Endothelial cell of hepatic sinusoid (primary cell): Measurements from ENCODE around the gene BDKRB2.

ENCODE experiments used
- in situ Hi-C: cut with HindIII; loops from 2 replicates; pipeline ENCODE4 v1.10.0; 2017; ENCODE audit warnings: low sequenced_read_pairs

Gene BDKRB2

GRCh38 chr14:96197969-96198368 is 6.7 kb upstream of the BDKRB2 start:
- in situ Hi-C loops = no loop called here

GRCh38 chr14:96198430-96199130 is 6.1 kb upstream of the BDKRB2 start:
- in situ Hi-C loops = no loop called here

- in situ Hi-C loops = no loop called here
Measured at GRCh38 chr14:96201157-96201556, 3.5 kb upstream of the BDKRB2 start.

GRCh38 chr14:96201965-96202364 is 2.7 kb upstream of the BDKRB2 start:
- in situ Hi-C loops = no loop called here

- in situ Hi-C loops = no loop called here
Measured at GRCh38 chr14:96202441-96203094, 2.1 kb upstream of the BDKRB2 start.

GRCh38 chr14:96203116-96203515 is 1.5 kb upstream of the BDKRB2 start:
- in situ Hi-C loops = no loop called here

GRCh38 chr14:96203635-96204034 is 1.0 kb upstream of the BDKRB2 start:
- in situ Hi-C loops = no loop called here

- in situ Hi-C loops = no loop called here
Measured at GRCh38 chr14:96205059-96205977, 679 bp downstream of the BDKRB2 start.

GRCh38 chr14:96205978-96206360 is 1.3 kb downstream of the BDKRB2 start:
- in situ Hi-C loops = no loop called here

GRCh38 chr14:96206461-96206860 is 1.8 kb downstream of the BDKRB2 start:
- in situ Hi-C loops = no loop called here

GRCh38 chr14:96207686-96208085 is 3.0 kb downstream of the BDKRB2 start:
- in situ Hi-C loops = no loop called here

GRCh38 chr14:96208739-96209138 is 4.1 kb downstream of the BDKRB2 start:
- in situ Hi-C loops = no loop called here

- in situ Hi-C loops = no loop called here
Measured at GRCh38 chr14:96212140-96212539, 7.5 kb downstream of the BDKRB2 start.

- in situ Hi-C loops = no loop called here
Measured at GRCh38 chr14:96212896-96213295, 8.3 kb downstream of the BDKRB2 start.

- in situ Hi-C loops = no loop called here
Measured at GRCh38 chr14:96213871-96214465, 9.3 kb downstream of the BDKRB2 start.

- in situ Hi-C loops = no loop called here
Measured at GRCh38 chr14:96214793-96215192, 10.2 kb downstream of the BDKRB2 start.

GRCh38 chr14:96215452-96216244 is 11.0 kb downstream of the BDKRB2 start:
- in situ Hi-C loops = no loop called here

GRCh38 chr14:96216627-96217026 is 12.0 kb downstream of the BDKRB2 start:
- in situ Hi-C loops = no loop called here

GRCh38 chr14:96217376-96217913 is 12.8 kb downstream of the BDKRB2 start:
- in situ Hi-C loops = no loop called here

- in situ Hi-C loops = no loop called here
Measured at GRCh38 chr14:96221109-96221650, 16.5 kb downstream of the BDKRB2 start.
